ACC112 (cell line): Measurements from ENCODE around the gene STARD10.

Source experiments
- H2AFZ ChIP-seq: fragments of 200-600 bp; sonication (generic); one replicate; pipeline ENCODE4 v1.6.0; 2017; ENCODE audit warnings: antibody characterized with exemption, low read length; ENCODE audit not compliant: unreplicated experiment
- H3K27ac ChIP-seq: fragments of 200-600 bp; sonication (generic); 2 replicates; pipeline ENCODE4 v1.5.1; 2014; ENCODE audit warnings: low read depth, mild to moderate bottlenecking, antibody characterized with exemption, low read length, moderate library complexity
- H3K27me3 ChIP-seq: fragments of 200-600 bp; sonication (generic); 2 replicates; pipeline ENCODE4 v1.6.1; 2014; ENCODE audit warnings: mild to moderate bottlenecking, antibody characterized with exemption, low read length, moderate library complexity, mixed read lengths; ENCODE audit not compliant: insufficient read depth
- H3K36me3 ChIP-seq: fragments of 200-600 bp; sonication (generic); 2 replicates; pipeline ENCODE4 v1.6.1; 2016; ENCODE audit warnings: mild to moderate bottlenecking, antibody characterized with exemption, low read length, moderate library complexity, mixed read lengths; ENCODE audit not compliant: insufficient read depth
- H3K4me1 ChIP-seq: fragments of 200-600 bp; sonication (generic); one replicate; pipeline ENCODE4 v1.6.1; 2016; ENCODE audit warnings: low read length, mixed read lengths; ENCODE audit not compliant: insufficient read depth, unreplicated experiment, control insufficient read depth
- H3K4me3 ChIP-seq: fragments of 200-600 bp; sonication (generic); 2 replicates; pipeline ENCODE4 v1.5.1; 2014; ENCODE audit warnings: mild to moderate bottlenecking, low read depth, low read length
- H3K79me2 ChIP-seq: fragments of 200-600 bp; sonication (generic); one replicate; pipeline ENCODE4 v1.6.0; 2016; ENCODE audit warnings: low read length; ENCODE audit not compliant: control insufficient read depth, unreplicated experiment, insufficient read depth

The STARD10 gene

GRCh38 chr11:72735495-72736027, 58.3 kb downstream of the STARD10 start:
- H3K27ac ChIP-seq = peak overlapping the region; percentile 80
- no peak overlapping the region for H3K4me3 ChIP-seq
- peaks cover 55% of the 10 kb centered on the region for H3K4me1 ChIP-seq
- peaks cover 16% of the 10 kb centered on the region for H3K79me2 ChIP-seq
- no peak overlapping the region for H2AFZ ChIP-seq
- no peaks in the 10 kb centered on the region for H3K27me3 ChIP-seq
- H3K36me3 ChIP-seq = no peaks in the 10 kb centered on the region

GRCh38 chr11:72732329-72732728, 61.5 kb downstream of the STARD10 start:
- Histone ChIP-seq H3K27ac (no peak overlapping the region), H3K79me2 (peaks cover 5% of the 10 kb centered on the region), H3K4me1 (peaks cover 31% of the 10 kb centered on the region), H3K27me3 (no peaks in the 10 kb centered on the region), H3K4me3 (no peak overlapping the region), H3K36me3 (no peaks in the 10 kb centered on the region), H2AFZ (no peak overlapping the region)

GRCh38 chr11:72730737-72731136, 63.1 kb downstream of the STARD10 start:
- Histone ChIP-seq H3K4me1 (peaks cover 18% of the 10 kb centered on the region), H2AFZ (no peak overlapping the region), H3K4me3 (no peak overlapping the region), H3K79me2 (peaks cover 8% of the 10 kb centered on the region), H3K27ac (no peak overlapping the region), H3K27me3 (no peaks in the 10 kb centered on the region), H3K36me3 (no peaks in the 10 kb centered on the region)

- Histone ChIP-seq H3K27me3 (no peaks in the 10 kb centered on the region), H3K36me3 (no peaks in the 10 kb centered on the region), H3K4me1 (peaks cover 13% of the 10 kb centered on the region), H2AFZ (no peak overlapping the region), H3K27ac (no peak overlapping the region), H3K79me2 (peaks cover 8% of the 10 kb centered on the region), H3K4me3 (no peak overlapping the region)
Observed at GRCh38 chr11:72730243-72730642, 63.6 kb downstream of the STARD10 start.

- H3K79me2 ChIP-seq = peaks cover 21% of the 10 kb centered on the region
- no peaks in the 10 kb centered on the region for H3K36me3 ChIP-seq
- no peak overlapping the region for H2AFZ ChIP-seq
- H3K4me3 ChIP-seq = no peak overlapping the region
- H3K4me1 ChIP-seq = peaks cover 16% of the 10 kb centered on the region
- no peak overlapping the region for H3K27ac ChIP-seq
- H3K27me3 ChIP-seq = no peaks in the 10 kb centered on the region
Observed at GRCh38 chr11:72727521-72727920, 66.3 kb downstream of the STARD10 start.

GRCh38 chr11:72726266-72727220, 67.3 kb downstream of the STARD10 start:
- H3K27ac ChIP-seq = no peak overlapping the region
- no peaks in the 10 kb centered on the region for H3K36me3 ChIP-seq

GRCh38 chr11:72725724-72726028, 68.2 kb downstream of the STARD10 start:
- H3K4me1 ChIP-seq = peaks cover 24% of the 10 kb centered on the region
- H2AFZ ChIP-seq = no peak overlapping the region
- no peak overlapping the region for H3K27ac ChIP-seq
- H3K79me2 ChIP-seq = peaks cover 33% of the 10 kb centered on the region
- H3K4me3 ChIP-seq = no peak overlapping the region
- H3K36me3 ChIP-seq = no peaks in the 10 kb centered on the region
- no peaks in the 10 kb centered on the region for H3K27me3 ChIP-seq

More at GRCh38 chr11:72726266-72727220, 67.3 kb downstream of the STARD10 start:
- Histone ChIP-seq H2AFZ (no peak overlapping the region), H3K4me3 (no peak overlapping the region), H3K4me1 (peaks cover 17% of the 10 kb centered on the region), H3K27me3 (no peaks in the 10 kb centered on the region), H3K79me2 (peaks cover 24% of the 10 kb centered on the region)

GRCh38 chr11:72724851-72725723, 68.8 kb downstream of the STARD10 start:
- no peak overlapping the region for H2AFZ ChIP-seq
- no peak overlapping the region for H3K4me3 ChIP-seq
- H3K4me1 ChIP-seq = peaks cover 29% of the 10 kb centered on the region
- no peaks in the 10 kb centered on the region for H3K36me3 ChIP-seq
- no peak overlapping the region for H3K27ac ChIP-seq
- H3K27me3 ChIP-seq = no peaks in the 10 kb centered on the region
- peaks cover 39% of the 10 kb centered on the region for H3K79me2 ChIP-seq

- Histone ChIP-seq H3K4me1 (peaks cover 36% of the 10 kb centered on the region), H2AFZ (no peak overlapping the region), H3K27me3 (no peaks in the 10 kb centered on the region), H3K79me2 (peaks cover 49% of the 10 kb centered on the region), H3K4me3 (no peak overlapping the region), H3K36me3 (no peaks in the 10 kb centered on the region), H3K27ac (no peak overlapping the region)
Observed at GRCh38 chr11:72724021-72724551, 69.8 kb downstream of the STARD10 start.

- Histone ChIP-seq H3K36me3 (no peaks in the 10 kb centered on the region; the same call in 1 of the 2 replicates), H3K79me2 (peaks cover 52% of the 10 kb centered on the region), H3K4me3 (no peak overlapping the region), H2AFZ (no peak overlapping the region), H3K27me3 (no peaks in the 10 kb centered on the region), H3K4me1 (peaks cover 39% of the 10 kb centered on the region), H3K27ac (no peak overlapping the region)
Observed at GRCh38 chr11:72723508-72723907, 70.3 kb downstream of the STARD10 start.
